Coronary artery (tissue), 2 donors: Measurements from ENCODE around the gene AMFR.

Source experiments
- DNase-seq: peaks from one replicate; pipeline ENCODE4 v3.0.0-alpha.2; 2017; ENCODE audit warnings: low spot score
- H3K27ac ChIP-seq, 2 donors: fragments of 200-600 bp; sonication (generic); one replicate each; pipeline ENCODE4 v1.5.1; 2016 to 2019
- H3K4me3 ChIP-seq: fragments of 200-600 bp; sonication (generic); 2 replicates; pipeline ENCODE4 v1.5.1; 2016; ENCODE audit warnings: mild to moderate bottlenecking, moderate library complexity
- TF ChIP-seq, protein P1 (sequence below): fragments of 200-600 bp; sonication (generic); IDR thresholded peaks from one replicate; pipeline ENCODE4 v1.5.1; 2019; ENCODE audit warnings: antibody characterized with exemption

The AMFR gene

DNA sequence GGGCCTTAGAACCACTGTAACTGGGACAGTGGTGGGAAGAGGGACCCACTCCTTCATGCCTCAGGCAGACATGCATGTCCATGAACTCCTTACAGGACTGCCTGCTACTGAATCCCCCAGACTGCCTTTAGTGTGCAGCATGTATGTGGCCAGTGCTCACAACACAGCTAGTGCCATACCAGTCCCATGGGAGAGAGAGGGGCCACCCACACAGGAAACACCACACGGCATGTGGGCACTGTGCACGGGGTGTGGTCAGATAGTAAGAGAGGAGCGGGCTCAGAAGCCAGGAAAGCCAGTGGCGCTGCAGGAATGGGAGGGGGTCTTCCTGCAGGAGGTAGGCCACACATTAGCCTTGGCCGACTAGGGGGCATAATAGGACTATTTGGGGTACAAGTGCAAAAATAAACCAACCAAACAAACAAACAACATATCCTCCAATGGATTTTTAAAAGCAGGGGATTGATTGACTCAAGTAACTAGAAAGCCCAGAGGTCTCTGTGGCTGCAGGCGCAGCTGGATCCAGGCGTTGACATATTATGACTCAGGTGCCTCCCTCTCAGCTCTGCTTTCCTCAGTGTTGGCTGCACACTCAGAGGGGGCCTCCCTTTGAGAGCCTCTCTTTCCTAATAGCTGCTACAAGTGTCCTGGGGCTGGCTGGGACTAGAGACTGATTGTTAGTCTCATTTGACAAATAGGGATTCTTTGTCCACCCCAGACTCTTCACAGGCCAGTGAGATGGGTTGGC lies 104.4 kb downstream of the AMFR start:
- Histone ChIP-seq H3K4me3 (no peak overlapping the region), H3K27ac (no peak overlapping the region)
- DNase-seq = no peak
- TF ChIP-seq, protein P1, sequence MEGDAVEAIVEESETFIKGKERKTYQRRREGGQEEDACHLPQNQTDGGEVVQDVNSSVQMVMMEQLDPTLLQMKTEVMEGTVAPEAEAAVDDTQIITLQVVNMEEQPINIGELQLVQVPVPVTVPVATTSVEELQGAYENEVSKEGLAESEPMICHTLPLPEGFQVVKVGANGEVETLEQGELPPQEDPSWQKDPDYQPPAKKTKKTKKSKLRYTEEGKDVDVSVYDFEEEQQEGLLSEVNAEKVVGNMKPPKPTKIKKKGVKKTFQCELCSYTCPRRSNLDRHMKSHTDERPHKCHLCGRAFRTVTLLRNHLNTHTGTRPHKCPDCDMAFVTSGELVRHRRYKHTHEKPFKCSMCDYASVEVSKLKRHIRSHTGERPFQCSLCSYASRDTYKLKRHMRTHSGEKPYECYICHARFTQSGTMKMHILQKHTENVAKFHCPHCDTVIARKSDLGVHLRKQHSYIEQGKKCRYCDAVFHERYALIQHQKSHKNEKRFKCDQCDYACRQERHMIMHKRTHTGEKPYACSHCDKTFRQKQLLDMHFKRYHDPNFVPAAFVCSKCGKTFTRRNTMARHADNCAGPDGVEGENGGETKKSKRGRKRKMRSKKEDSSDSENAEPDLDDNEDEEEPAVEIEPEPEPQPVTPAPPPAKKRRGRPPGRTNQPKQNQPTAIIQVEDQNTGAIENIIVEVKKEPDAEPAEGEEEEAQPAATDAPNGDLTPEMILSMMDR = no peak

DNA sequence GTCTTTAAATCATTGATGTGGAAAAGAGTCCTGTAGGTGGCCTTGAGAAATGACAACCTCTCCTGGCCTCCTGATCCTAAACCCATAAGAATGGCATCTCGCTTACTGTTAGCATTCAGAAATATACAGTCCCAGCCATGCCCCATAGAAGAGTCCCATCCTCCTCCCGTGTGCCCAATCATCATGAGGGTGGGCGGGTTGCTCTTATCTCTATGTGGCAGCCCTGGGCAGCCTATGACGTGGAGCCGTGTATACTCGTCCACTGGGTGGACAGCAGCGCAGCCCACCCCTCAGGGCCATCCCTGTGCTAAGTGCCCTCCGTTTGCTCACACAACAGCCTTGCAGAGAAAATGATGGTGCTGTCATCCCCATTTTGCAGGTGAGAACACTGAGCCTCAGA lies 105.3 kb downstream of the AMFR start:
- no peak for DNase-seq
- H3K27ac ChIP-seq = no peak overlapping the region
- no peak overlapping the region for H3K4me3 ChIP-seq
- TF ChIP-seq, protein P1 = no peak

DNA sequence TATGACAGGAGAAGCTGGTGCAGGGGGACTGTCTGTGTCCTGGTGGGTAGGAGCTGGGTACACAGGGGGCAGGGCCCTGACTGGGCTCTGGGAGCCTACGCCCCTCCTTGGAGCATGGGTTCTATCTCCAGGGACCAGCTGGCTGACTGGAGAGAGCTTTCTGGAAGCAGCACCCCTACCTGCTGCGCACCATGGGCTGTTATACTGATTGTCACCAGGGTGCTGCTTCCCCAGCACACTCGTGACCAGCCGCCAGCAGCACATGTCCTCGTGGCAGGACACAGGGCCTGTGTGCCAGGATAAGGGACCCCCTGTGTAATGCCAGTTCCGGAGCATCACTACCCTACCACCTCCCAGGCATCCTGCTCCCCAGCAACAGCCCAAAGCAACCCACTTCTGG lies 106.0 kb downstream of the AMFR start:
- TF ChIP-seq, protein P1 = no peak
- no peak for DNase-seq
- H3K4me3 ChIP-seq = no peak overlapping the region
- no peak overlapping the region for H3K27ac ChIP-seq

DNA sequence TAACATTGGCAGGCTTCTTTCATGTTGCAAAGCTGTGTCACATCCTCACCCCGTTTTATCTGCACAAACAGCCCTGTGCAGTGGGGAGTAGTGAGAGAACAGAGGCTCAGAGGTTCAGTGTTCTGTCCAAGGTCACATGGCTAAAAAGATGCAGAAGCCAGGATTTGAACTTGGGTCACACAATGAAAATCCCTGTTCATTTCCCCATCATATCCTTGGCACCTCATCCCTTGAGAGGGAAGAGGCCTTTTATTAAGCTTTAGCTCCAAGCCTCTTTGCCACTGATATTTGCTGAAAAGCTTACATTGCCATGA lies 106.6 kb downstream of the AMFR start:
- TF ChIP-seq, protein P1 = no peak
- no peak overlapping the region for H3K27ac ChIP-seq
- no peak overlapping the region for H3K4me3 ChIP-seq
- DNase-seq = no peak

DNA sequence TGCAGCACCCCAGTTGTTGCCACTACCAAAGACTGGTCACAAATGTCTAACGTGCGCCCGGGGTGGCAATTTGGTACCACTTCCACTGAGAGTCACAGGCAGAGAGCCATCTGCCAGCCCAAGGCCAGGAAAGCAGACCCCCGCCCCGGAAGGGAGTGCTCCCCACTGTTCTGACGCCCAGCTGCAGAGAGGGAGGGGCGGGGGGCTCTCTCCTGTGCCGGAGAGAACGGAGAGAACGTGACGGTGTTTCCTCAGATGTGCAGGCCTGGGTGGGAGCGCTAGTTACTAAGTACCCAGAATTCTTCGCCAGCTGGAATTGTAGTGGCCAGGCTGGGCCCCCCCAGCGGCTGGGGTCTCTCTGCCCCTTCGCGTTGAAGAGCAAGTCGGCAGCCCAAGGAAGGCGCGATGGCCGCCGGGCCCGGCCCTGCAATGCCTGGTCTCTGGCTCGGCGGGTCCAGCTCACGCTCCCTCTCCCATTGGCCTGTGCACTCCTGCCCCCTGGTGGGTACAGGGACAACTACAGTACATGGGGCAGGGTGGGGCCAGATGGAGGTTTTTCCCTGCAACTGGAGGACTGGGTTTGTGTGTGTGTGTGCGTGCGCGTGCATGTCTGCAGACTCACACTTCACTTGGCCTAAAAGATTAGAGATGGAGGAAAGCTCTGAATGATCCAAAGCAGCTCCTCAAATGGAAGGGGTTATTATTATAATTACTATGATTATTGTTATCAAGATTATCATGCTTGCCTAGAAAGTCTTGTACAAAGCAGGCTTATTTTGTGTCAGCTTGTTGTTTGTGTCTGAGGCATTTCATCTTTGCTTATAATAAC lies 107.1 kb downstream of the AMFR start:
- TF ChIP-seq, protein P1 = peak; percentile 94
- Histone ChIP-seq H3K4me3 (peak overlapping the region; percentile 67), H3K27ac (no peak overlapping the region)
- DNase-seq = peak; percentile 85

DNA sequence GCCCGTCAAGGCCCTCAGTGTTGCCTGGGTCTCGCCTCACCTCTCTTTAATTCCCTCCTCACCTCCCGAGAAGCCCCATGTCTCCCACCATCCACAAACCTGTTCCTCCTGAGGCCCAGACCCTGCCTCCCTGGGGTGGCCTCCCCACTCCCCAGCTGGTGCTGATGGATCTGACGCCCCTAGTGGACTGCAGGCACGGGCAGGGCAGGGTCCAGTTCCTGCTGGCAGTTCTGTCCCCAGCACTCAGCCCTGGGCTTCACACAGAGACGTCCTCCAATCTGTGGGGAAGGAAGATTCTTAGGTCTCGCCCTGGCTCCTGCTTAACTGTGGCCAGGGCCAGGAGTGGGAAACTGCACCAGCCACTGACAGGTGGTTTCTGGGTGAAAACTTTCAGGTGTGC lies 108.8 kb downstream of the AMFR start:
- DNase-seq = no peak
- TF ChIP-seq, protein P1 = no peak
- Histone ChIP-seq H3K27ac (no peak overlapping the region), H3K4me3 (no peak overlapping the region)

DNA sequence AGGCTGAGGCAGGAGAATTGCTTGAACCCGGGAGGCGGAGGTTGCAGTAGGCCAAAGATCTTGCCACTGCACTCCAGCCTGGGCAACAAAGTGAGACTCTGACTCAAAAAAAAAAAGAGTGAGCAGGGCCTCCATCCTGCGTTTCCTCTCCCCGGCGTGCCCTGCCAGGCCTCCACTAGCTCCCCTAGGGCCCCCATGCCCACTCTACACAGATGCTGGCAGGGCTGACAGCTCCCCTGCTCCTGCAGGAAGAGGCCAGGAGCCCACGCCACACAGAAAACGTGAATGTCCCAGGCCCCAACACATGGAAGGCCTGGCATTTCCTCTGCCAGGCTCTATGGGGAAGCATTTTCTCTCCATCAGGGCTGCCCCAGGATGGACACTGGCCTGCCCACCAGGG lies 109.4 kb downstream of the AMFR start:
- no peak overlapping the region for H3K4me3 ChIP-seq
- DNase-seq = no peak
- no peak overlapping the region for H3K27ac ChIP-seq
- TF ChIP-seq, protein P1 = no peak
